AG09319 (cell line): ENCODE results near the gene AGAP1.

ENCODE experiments used
- DNase-seq: peaks from one replicate; pipeline ENCODE4 v3.0.0-alpha.2; 2010; ENCODE audit warnings: low read depth; ENCODE audit errors: extremely low read depth
- CTCF ChIP-seq: IDR thresholded peaks from 2 replicates; pipeline ENCODE4 v1.5.1; 2011; ENCODE audit warnings: low read depth, mild to moderate bottlenecking, inconsistent platforms, low read length, moderate library complexity

Gene AGAP1

DNA sequence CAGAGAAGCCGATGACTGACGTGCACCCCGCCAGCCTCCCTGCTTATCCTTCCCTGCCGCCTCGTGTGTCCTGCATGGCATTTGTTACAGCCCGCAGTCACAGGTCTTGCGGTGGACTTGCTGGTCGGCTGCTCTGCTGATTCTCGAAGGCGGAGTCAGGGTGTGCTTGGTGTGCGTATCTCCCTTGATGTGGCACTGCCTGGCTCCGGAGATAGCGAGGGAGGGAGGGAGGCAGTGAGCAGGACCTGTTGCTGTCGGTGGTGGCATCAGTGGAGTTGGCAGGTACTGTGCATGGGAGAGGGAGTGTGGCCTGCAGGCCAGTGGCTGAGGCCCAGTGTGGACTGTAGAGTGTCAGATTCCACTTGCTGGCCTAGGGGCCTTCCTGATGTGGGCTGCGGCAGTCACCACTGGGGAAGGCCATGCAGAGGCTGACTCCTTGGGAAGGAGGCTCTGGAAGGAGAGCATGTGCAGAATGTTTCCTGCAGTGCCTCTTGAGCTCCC lies 198.9 kb downstream of the AGAP1 start:
- DNase-seq, result no peak
- no peak for TF ChIP-seq CTCF

GRCh38 chr2:235693279-235693678 lies 199.4 kb downstream of the AGAP1 start:
- no peak for TF ChIP-seq CTCF
- DNase-seq, result no peak

GRCh38 chr2:235694721-235695601 lies 201.1 kb downstream of the AGAP1 start:
- no peak for DNase-seq
- TF ChIP-seq CTCF, result no peak

GRCh38 chr2:235695602-235695895 lies 201.7 kb downstream of the AGAP1 start:
- no peak for DNase-seq

GRCh38 chr2:235697041-235697440 lies 203.2 kb downstream of the AGAP1 start:
- TF ChIP-seq CTCF, result no peak
- DNase-seq, result no peak

More at GRCh38 chr2:235695602-235695895, 201.7 kb downstream of the AGAP1 start:
- no peak for TF ChIP-seq CTCF

- no peak for TF ChIP-seq CTCF
- no peak for DNase-seq
Measured at GRCh38 chr2:235698028-235698427, 204.2 kb downstream of the AGAP1 start.

GRCh38 chr2:235698491-235698890 lies 204.6 kb downstream of the AGAP1 start:
- TF ChIP-seq CTCF, result no peak
- DNase-seq, result no peak
